GM12872 (cell line): ENCODE results near the gene SSTR3.

Experiments used
- CTCF ChIP-seq: IDR thresholded peaks from 3 replicates; pipeline ENCODE4 v1.5.1; 2011; ENCODE audit warnings: low read depth, mild to moderate bottlenecking, low read length, moderate library complexity; ENCODE audit not compliant: insufficient read depth

SSTR3 gene

GRCh38 chr22:37233751-37234631, 21.7 kb upstream of the SSTR3 start:
- TF ChIP-seq CTCF, result no peak

- no peak for TF ChIP-seq CTCF
Observed at GRCh38 chr22:37232140-37232998, 20.1 kb upstream of the SSTR3 start.

GRCh38 chr22:37231406-37232139, 19.3 kb upstream of the SSTR3 start:
- TF ChIP-seq CTCF, result no peak

GRCh38 chr22:37230673-37231405, 18.6 kb upstream of the SSTR3 start:
- TF ChIP-seq CTCF, result no peak

- TF ChIP-seq CTCF, result no peak
Observed at GRCh38 chr22:37229805-37230672, 17.8 kb upstream of the SSTR3 start.

- no peak for TF ChIP-seq CTCF
Observed at GRCh38 chr22:37229012-37229804, 16.9 kb upstream of the SSTR3 start.
